Heart left ventricle (tissue), 16 donors: ENCODE data around the gene TEX29. TPM values are rescaled to one million over a fixed set of nuclear protein-coding genes. Genes with fewer than 3 reads are reported as not detected.

Experiments
- ATAC-seq, 4 donors: fragments of 200-7000 bp; cut with Tn5 transposase; one replicate each; pipeline ENCODE4 v1.9.1; 2020 to 2022; ENCODE audit warnings: moderate library complexity in 4 of 4, mild to moderate bottlenecking in 3 of 4, moderate number of reproducible peaks in 1 of 4
- DNase-seq, 5 donors: peaks; one replicate each; pipeline ENCODE4 v3.0.0-alpha.2; 2020
- H3K27ac ChIP-seq, 12 donors: fragments of 200-600 bp; sonication (generic) in 4 of 12; one replicate each; pipeline versions ENCODE4 v1.5.0 to v1.8.0; 2016 to 2022; ENCODE audit warnings: mild to moderate bottlenecking in 2 of 12
- H3K27me3 ChIP-seq, 9 donors: fragments of 200-600 bp; sonication (generic) in 2 of 9; one replicate each; pipeline versions ENCODE4 v1.5.1 to v1.8.0; 2016 to 2022; ENCODE audit warnings: mild to moderate bottlenecking in 3 of 9
- H3K36me3 ChIP-seq, 9 donors: fragments of 200-600 bp; sonication (generic) in 2 of 9; one replicate each; pipeline versions ENCODE4 v1.5.0 to v1.8.0; 2018 to 2022; ENCODE audit warnings: mild to moderate bottlenecking in 2 of 9
- H3K4me1 ChIP-seq, 12 donors: fragments of 200-600 bp; sonication (generic) in 4 of 12; one replicate each; pipeline versions ENCODE4 v1.5.0 to v1.8.0; 2016 to 2022; ENCODE audit warnings: mild to moderate bottlenecking in 3 of 12
- H3K4me3 ChIP-seq, 12 donors: fragments of 200-600 bp; sonication (generic) in 4 of 12; one replicate each; pipeline versions ENCODE4 v1.5.0 to v1.8.0; 2017 to 2022; ENCODE audit warnings: mild to moderate bottlenecking in 9 of 12, moderate library complexity in 4 of 12
- H3K9me3 ChIP-seq, 12 donors: fragments of 200-600 bp; sonication (generic) in 4 of 12; one replicate each; pipeline versions ENCODE4 v1.5.0 to v1.8.0; 2016 to 2022; ENCODE audit warnings: mild to moderate bottlenecking in 1 of 12
- CTCF ChIP-seq, 12 donors: fragments of 200-600 bp; sonication (generic) in 4 of 12; IDR thresholded peaks; one replicate each; pipeline versions ENCODE4 v1.5.0 to v1.8.0; 2018 to 2022; ENCODE audit warnings: antibody characterized with exemption in 12 of 12, mild to moderate bottlenecking in 5 of 12
- POLR2A ChIP-seq, 2 donors: fragments of 450-650 bp; IDR thresholded peaks; one replicate each; pipeline ENCODE4 v1.6.1; 2017; ENCODE audit warnings: antibody characterized with exemption in 2 of 2, mild to moderate bottlenecking in 2 of 2, moderate library complexity in 2 of 2
- WGBS, 4 donors: extraction: QIAGEN DNeasy Blood & Tissue Kit in 2 of 4; methylation state at CpG; one replicate each; pipeline versions ENCODE4 v1.1.5 to v1.1.7; 2013 to 2018; 5-methylcytosine and 5-hydroxymethylcytosine counted together
- intact Hi-C, 10 donors: fragments of 100-400 bp; cut with DNase I; formaldehyde crosslinking; loops; one replicate each; pipeline versions ENCODE4 v1.11.1 to v1.14.2; 2022
- polyA plus RNA-seq, 2 donors: library from polyadenylated mRNA; stranded (reverse); fragments of 200-250 nt; gene quantifications; one replicate each; pipeline ENCODE4 v1.2.3, GENCODE V29; 2013
- total RNA-seq, 9 donors: library from RNA; depleted of rRNA in 2 of 9; stranded (reverse); fragments of >200 nt in 2 of 9; fragmentation: NEBNext Ultra II Directional in 3 of 9; extraction: Animal tissue kit (Norgen Biotek cat#: 25700) in 3 of 9; gene quantifications; one replicate each; pipeline versions ENCODE4 v1.1.0 to v1.2.4, GENCODE V29; 2016 to 2023
- donor health status: ischemic (EF 13 %, LVEDD 7.1; RV severe dilation, severe dysfunction).
- donor health status: healthy with polysubstance abuse.
- donor health status: DM: no; HTN: yes; CAD: no.
- donor health status: DM: no; HTN: no; CAD: no.
- donor health status: ischemic (EF 25% LVEDD 6.9; RV normal size, moderate dysfunction).
- donor health status: ischemic (EF 25% LVEDD 5.7; RV mildly dilated, moderate dysfunction).
- donor health status: healthy.
- donor health status: DM: yes; HTN: yes; CAD: no.
- donor health status: ischemic (EF 35%, LVEDD 5.7; RV mildly dilated, moderate dysfunction).
- donor health status: nonischemic (EF 11% LVEDD 7.7; RV severe dilation, severe dysfunction).
- donor health status: DM: yes; HTN: yes; CAD: no.
- donor health status: PGD.
- donor health status: ischemic (EF 29% LVEDD 5.4; RV normal size, mild dysfunction).
- donor health status: nonischemic (EF 23%, LVEDD 6.1; RV moderate dilation, normal function).

Gene TEX29
- total and polyA plus RNA-seq, 11 donors: 0.15 to 0.57 (median 0.35) TPM; not detected in 6

GRCh38 chr13:111387026-111387871 lies 66.8 kb downstream of the TEX29 start:
- Histone ChIP-seq H3K27me3 (peaks cover 0 to 24% (median 2%) of the 10 kb centered on the region in 9 donors), H3K4me1 (no peaks in the 10 kb centered on the region), H3K4me3 (no peak overlapping the region), H3K36me3 (no peaks in the 10 kb centered on the region), H3K27ac (no peak overlapping the region), H3K9me3 (no peaks in the 10 kb centered on the region)
- intact Hi-C loops: no loop called here
- TF ChIP-seq POLR2A (IDR thresholded peaks at IDR 0.05) (no peak), CTCF (IDR thresholded peaks at IDR 0.05) (no peak)
- DNase-seq: peak in 1 of 5 donors; percentile 7
- no peak for ATAC-seq
- 82 to 86% (median 85%) methylated on average over 24 of the region's 24 CpGs for WGBS, 4 donors

- no peaks in the 10 kb centered on the region for H3K4me1 ChIP-seq
- DNase-seq (peak in 2 of 5 donors; percentile 7 to 33), ATAC-seq (no peak)
- no peak overlapping the region for H3K27ac ChIP-seq
- H3K9me3 ChIP-seq: no peaks in the 10 kb centered on the region
- H3K36me3 ChIP-seq: no peaks in the 10 kb centered on the region
- no peak overlapping the region for H3K4me3 ChIP-seq
- intact Hi-C loops: no loop called here
- H3K27me3 ChIP-seq: peaks cover 0 to 24% (median 2%) of the 10 kb centered on the region in 9 donors
- 79 to 85% (median 81%) methylated on average over 17 to 18 of the region's 18 CpGs for WGBS, 4 donors
- TF ChIP-seq POLR2A (IDR thresholded peaks at IDR 0.05) (no peak), CTCF (IDR thresholded peaks at IDR 0.05) (no peak)
Measured at GRCh38 chr13:111387945-111388600, 67.6 kb downstream of the TEX29 start.

GRCh38 chr13:111388851-111389500 lies 68.5 kb downstream of the TEX29 start:
- no peaks in the 10 kb centered on the region for H3K36me3 ChIP-seq
- no peak overlapping the region for H3K27ac ChIP-seq
- no peak for TF ChIP-seq CTCF (IDR thresholded peaks at IDR 0.05)
- H3K27me3 ChIP-seq: peaks cover 0 to 24% (median 3%) of the 10 kb centered on the region in 9 donors
- H3K4me3 ChIP-seq: no peak overlapping the region
- ATAC-seq (no peak), DNase-seq (peak in 2 of 5 donors; percentile 15 to 33)
- intact Hi-C loops: no loop called here
- no peaks in the 10 kb centered on the region for H3K9me3 ChIP-seq
- H3K4me1 ChIP-seq: no peaks in the 10 kb centered on the region
- WGBS, 4 donors: 78 to 82% (median 78%) methylated on average over 19 of the region's 19 CpGs
